ENCODE measurements around the gene ARAP1.

Gene ARAP1

GRCh38 chr11:72646024-72646423 lies 106.2 kb downstream of the ARAP1 start:
- Histone ChIP-seq H3K4me1 (ENCODE audit: control insufficient read depth in 5 of 5, insufficient read depth in 5 of 5, low read length in 5 of 5) (peaks cover 0 to 21% (median 12%) of the 10 kb centered on the region in 5 donors), H3K27me3 (ENCODE audit: control insufficient read depth in 5 of 5, insufficient read depth in 4 of 5, low read length in 5 of 5) (peaks cover 0 to 9% (median 8%) of the 10 kb centered on the region in 5 donors), H3K9me3 (ENCODE audit: control insufficient read depth in 5 of 5, low read length in 5 of 5) (no peaks in the 10 kb centered on the region), H3K27ac (ENCODE audit: low read depth, low read length) (no peak overlapping the region), H3K4me3 (ENCODE audit: low read depth in 1 of 5, low read length in 5 of 5) (no peak overlapping the region), H3K9ac (ENCODE audit: low read length in 5 of 5) (no peak overlapping the region), H3K36me3 (ENCODE audit: control insufficient read depth in 5 of 5, insufficient read depth in 5 of 5, low read length in 5 of 5) (no peaks in the 10 kb centered on the region)

GRCh38 chr11:72643547-72643946 lies 108.7 kb downstream of the ARAP1 start:
- Histone ChIP-seq H3K27me3 (ENCODE audit: control insufficient read depth in 5 of 5, insufficient read depth in 4 of 5, low read length in 5 of 5) (peaks cover 9 to 33% (median 29%) of the 10 kb centered on the region in 5 donors), H3K9me3 (ENCODE audit: control insufficient read depth in 5 of 5, low read length in 5 of 5) (no peaks in the 10 kb centered on the region), H3K36me3 (ENCODE audit: control insufficient read depth in 5 of 5, insufficient read depth in 5 of 5, low read length in 5 of 5) (no peaks in the 10 kb centered on the region), H3K9ac (ENCODE audit: low read length in 5 of 5) (peak overlapping the region in 2 of 5 donors; percentile 47 to 55), H3K4me3 (ENCODE audit: low read depth in 1 of 5, low read length in 5 of 5) (peak overlapping the region in 1 of 5 donors; percentile 73), H3K27ac (ENCODE audit: low read depth, low read length) (no peak overlapping the region), H3K4me1 (ENCODE audit: control insufficient read depth in 5 of 5, insufficient read depth in 5 of 5, low read length in 5 of 5) (peaks cover 3 to 34% (median 22%) of the 10 kb centered on the region in 5 donors)

GRCh38 chr11:72642884-72643522 lies 109.2 kb downstream of the ARAP1 start:
- Histone ChIP-seq H3K4me1 (ENCODE audit: control insufficient read depth in 5 of 5, insufficient read depth in 5 of 5, low read length in 5 of 5) (peaks cover 3 to 39% (median 28%) of the 10 kb centered on the region in 5 donors), H3K9ac (ENCODE audit: low read length in 5 of 5) (peak overlapping the region in 3 of 5 donors; percentile 41 to 55 (median 47)), H3K27me3 (ENCODE audit: control insufficient read depth in 5 of 5, insufficient read depth in 4 of 5, low read length in 5 of 5) (peaks cover 9 to 36% (median 31%) of the 10 kb centered on the region in 5 donors), H3K9me3 (ENCODE audit: control insufficient read depth in 5 of 5, low read length in 5 of 5) (no peaks in the 10 kb centered on the region), H3K36me3 (ENCODE audit: control insufficient read depth in 5 of 5, insufficient read depth in 5 of 5, low read length in 5 of 5) (no peaks in the 10 kb centered on the region), H3K27ac (ENCODE audit: low read depth, low read length) (no peak overlapping the region), H3K4me3 (ENCODE audit: low read depth in 1 of 5, low read length in 5 of 5) (peak overlapping the region in 4 of 5 donors; percentile 50 to 74 (median 65))

- peak overlapping the region; percentile 82 for H3K27ac ChIP-seq (ENCODE audit: low read depth, low read length)
- no peaks in the 10 kb centered on the region for H3K9me3 ChIP-seq (ENCODE audit: control insufficient read depth in 5 of 5, low read length in 5 of 5)
- no peaks in the 10 kb centered on the region for H3K36me3 ChIP-seq (ENCODE audit: control insufficient read depth in 5 of 5, insufficient read depth in 5 of 5, low read length in 5 of 5)
- H3K4me1 ChIP-seq (ENCODE audit: control insufficient read depth in 5 of 5, insufficient read depth in 5 of 5, low read length in 5 of 5): peaks cover 5 to 46% (median 35%) of the 10 kb centered on the region in 5 donors
- peaks cover 9 to 36% (median 36%) of the 10 kb centered on the region in 5 donors for H3K27me3 ChIP-seq (ENCODE audit: control insufficient read depth in 5 of 5, insufficient read depth in 4 of 5, low read length in 5 of 5)
- peak overlapping the region in 4 of 5 donors; percentile 62 to 74 (median 70) for H3K9ac ChIP-seq (ENCODE audit: low read length in 5 of 5)
- H3K4me3 ChIP-seq (ENCODE audit: low read depth in 1 of 5, low read length in 5 of 5): peak overlapping the region; percentile 57 to 80 (median 74)
Measured at GRCh38 chr11:72642043-72642883, 109.9 kb downstream of the ARAP1 start.

GRCh38 chr11:72641522-72642042 lies 110.6 kb downstream of the ARAP1 start:
- peak overlapping the region in 4 of 5 donors; percentile 62 to 74 (median 70) for H3K9ac ChIP-seq (ENCODE audit: low read length in 5 of 5)
- peaks cover 7 to 53% (median 41%) of the 10 kb centered on the region in 5 donors for H3K4me1 ChIP-seq (ENCODE audit: control insufficient read depth in 5 of 5, insufficient read depth in 5 of 5, low read length in 5 of 5)
- H3K27me3 ChIP-seq (ENCODE audit: control insufficient read depth in 5 of 5, insufficient read depth in 4 of 5, low read length in 5 of 5): peaks cover 9 to 37% (median 36%) of the 10 kb centered on the region in 5 donors
- no peaks in the 10 kb centered on the region for H3K9me3 ChIP-seq (ENCODE audit: control insufficient read depth in 5 of 5, low read length in 5 of 5)
- H3K36me3 ChIP-seq (ENCODE audit: control insufficient read depth in 5 of 5, insufficient read depth in 5 of 5, low read length in 5 of 5): no peaks in the 10 kb centered on the region
- peak overlapping the region; percentile 40 to 80 (median 74) for H3K4me3 ChIP-seq (ENCODE audit: low read depth in 1 of 5, low read length in 5 of 5)
- peak overlapping the region; percentile 82 for H3K27ac ChIP-seq (ENCODE audit: low read depth, low read length)

GRCh38 chr11:72639502-72640375 lies 112.5 kb downstream of the ARAP1 start:
- H3K9ac ChIP-seq (ENCODE audit: low read length in 5 of 5): peak overlapping the region in 3 of 5 donors; percentile 9 to 62 (median 59)
- peaks cover 7 to 71% (median 56%) of the 10 kb centered on the region in 5 donors for H3K4me1 ChIP-seq (ENCODE audit: control insufficient read depth in 5 of 5, insufficient read depth in 5 of 5, low read length in 5 of 5)
- peak overlapping the region; percentile 12 to 80 (median 74) for H3K4me3 ChIP-seq (ENCODE audit: low read depth in 1 of 5, low read length in 5 of 5)
- peak overlapping the region; percentile 85 for H3K27ac ChIP-seq (ENCODE audit: low read depth, low read length)
- H3K27me3 ChIP-seq (ENCODE audit: control insufficient read depth in 5 of 5, insufficient read depth in 4 of 5, low read length in 5 of 5): peaks cover 9 to 41% (median 36%) of the 10 kb centered on the region in 5 donors
- H3K9me3 ChIP-seq (ENCODE audit: control insufficient read depth in 5 of 5, low read length in 5 of 5): no peaks in the 10 kb centered on the region
- H3K36me3 ChIP-seq (ENCODE audit: control insufficient read depth in 5 of 5, insufficient read depth in 5 of 5, low read length in 5 of 5): no peaks in the 10 kb centered on the region

- H3K36me3 ChIP-seq (ENCODE audit: control insufficient read depth in 5 of 5, insufficient read depth in 5 of 5, low read length in 5 of 5): no peaks in the 10 kb centered on the region
- peak overlapping the region in 2 of 5 donors; percentile 11 to 74 for H3K4me3 ChIP-seq (ENCODE audit: low read depth in 1 of 5, low read length in 5 of 5)
- H3K27ac ChIP-seq (ENCODE audit: low read depth, low read length): peak overlapping the region; percentile 85
- H3K27me3 ChIP-seq (ENCODE audit: control insufficient read depth in 5 of 5, insufficient read depth in 4 of 5, low read length in 5 of 5): peaks cover 12 to 45% (median 36%) of the 10 kb centered on the region in 5 donors
- peak overlapping the region in 1 of 5 donors; percentile 26 for H3K9ac ChIP-seq (ENCODE audit: low read length in 5 of 5)
- no peaks in the 10 kb centered on the region for H3K9me3 ChIP-seq (ENCODE audit: control insufficient read depth in 5 of 5, low read length in 5 of 5)
- peaks cover 4 to 85% (median 66%) of the 10 kb centered on the region in 5 donors for H3K4me1 ChIP-seq (ENCODE audit: control insufficient read depth in 5 of 5, insufficient read depth in 5 of 5, low read length in 5 of 5)
Measured at GRCh38 chr11:72637926-72638325, 114.3 kb downstream of the ARAP1 start.

GRCh38 chr11:72637198-72637597 lies 115.0 kb downstream of the ARAP1 start:
- H3K36me3 ChIP-seq (ENCODE audit: control insufficient read depth in 5 of 5, insufficient read depth in 5 of 5, low read length in 5 of 5): no peaks in the 10 kb centered on the region
- peaks cover 12 to 45% (median 36%) of the 10 kb centered on the region in 5 donors for H3K27me3 ChIP-seq (ENCODE audit: control insufficient read depth in 5 of 5, insufficient read depth in 4 of 5, low read length in 5 of 5)
- H3K9ac ChIP-seq (ENCODE audit: low read length in 5 of 5): peak overlapping the region in 1 of 5 donors; percentile 53
- peak overlapping the region; percentile 85 for H3K27ac ChIP-seq (ENCODE audit: low read depth, low read length)
- H3K9me3 ChIP-seq (ENCODE audit: control insufficient read depth in 5 of 5, low read length in 5 of 5): no peaks in the 10 kb centered on the region
- H3K4me1 ChIP-seq (ENCODE audit: control insufficient read depth in 5 of 5, insufficient read depth in 5 of 5, low read length in 5 of 5): peaks cover 4 to 86% (median 62%) of the 10 kb centered on the region in 5 donors
- peak overlapping the region in 1 of 5 donors; percentile 27 for H3K4me3 ChIP-seq (ENCODE audit: low read depth in 1 of 5, low read length in 5 of 5)

- H3K4me1 ChIP-seq (ENCODE audit: control insufficient read depth in 5 of 5, insufficient read depth in 5 of 5, low read length in 5 of 5): peaks cover 0 to 84% (median 60%) of the 10 kb centered on the region in 5 donors
- no peaks in the 10 kb centered on the region for H3K36me3 ChIP-seq (ENCODE audit: control insufficient read depth in 5 of 5, insufficient read depth in 5 of 5, low read length in 5 of 5)
- peaks cover 12 to 40% (median 34%) of the 10 kb centered on the region in 5 donors for H3K27me3 ChIP-seq (ENCODE audit: control insufficient read depth in 5 of 5, insufficient read depth in 4 of 5, low read length in 5 of 5)
- H3K9me3 ChIP-seq (ENCODE audit: control insufficient read depth in 5 of 5, low read length in 5 of 5): no peaks in the 10 kb centered on the region
- peak overlapping the region in 3 of 5 donors; percentile 8 to 53 (median 16) for H3K9ac ChIP-seq (ENCODE audit: low read length in 5 of 5)
- peak overlapping the region; percentile 85 for H3K27ac ChIP-seq (ENCODE audit: low read depth, low read length)
- peak overlapping the region in 3 of 5 donors; percentile 5 to 27 (median 11) for H3K4me3 ChIP-seq (ENCODE audit: low read depth in 1 of 5, low read length in 5 of 5)
Measured at GRCh38 chr11:72636376-72636775, 115.8 kb downstream of the ARAP1 start.
